Measurements from ENCODE around the gene SHB. TPM values are rescaled to one million over a fixed set of nuclear protein-coding genes. Genes with fewer than 3 reads are reported as not detected.

Gene SHB
- total and polyA plus RNA-seq, 2 donors (not counting 3 experiments of a cell fraction or from before 2014, with no cell fraction given) = 13.4 to 24.9 TPM

GRCh38 chr9:38108326-38108725, 39.3 kb upstream of the SHB start:
- no peak for FAIRE-seq
- intact Hi-C loops (cut with micrococcal nuclease) (no loop called here), dilution Hi-C loops (cut with MboI; ENCODE audit: extremely low pct_ligation_motif_present, low sequenced_read_pairs) (no loop called here)
- no peak overlapping the region for H3K4me3 ChIP-seq (replicated peaks in 1 of 3; ENCODE audit: insufficient read depth in 1 of 3, low read depth in 1 of 3, low read length in 3 of 3)
- no peak overlapping the region for H3K4me2 ChIP-seq (ENCODE audit: insufficient read depth, low read length)
- H3K9ac ChIP-seq (replicated peaks; ENCODE audit: extremely low read depth, insufficient read depth, low read length) = no peak overlapping the region
- ChIA-PET CTCF (interaction anchor here (1.0 to 1.3 kb wide), 3 partner anchors 13 to 195 kb away, joined by 3 to 4 read pairs (median 3); no protein-coding TSS in a partner anchor), POLR2A (no interaction called here)
- no peaks in the 10 kb centered on the region for H3K36me3 ChIP-seq (ENCODE audit: control insufficient read depth in 2 of 2, extremely low read depth in 1 of 2, insufficient read depth in 2 of 2, low read length in 2 of 2)
- no peaks in the 10 kb centered on the region for H3K4me1 ChIP-seq (ENCODE audit: control insufficient read depth, extremely low read depth, insufficient read depth, low read length)
- no peak for TF ChIP-seq MYC (IDR thresholded peaks at IDR 0.05; ENCODE audit: low read depth, low read length)
- TF ChIP-seq, protein P1, sequence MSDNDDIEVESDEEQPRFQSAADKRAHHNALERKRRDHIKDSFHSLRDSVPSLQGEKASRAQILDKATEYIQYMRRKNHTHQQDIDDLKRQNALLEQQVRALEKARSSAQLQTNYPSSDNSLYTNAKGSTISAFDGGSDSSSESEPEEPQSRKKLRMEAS (IDR thresholded peaks at IDR 0.05; ENCODE audit: insufficient read depth, insufficient read length) = no peak
- TF ChIP-seq JUN (IDR thresholded peaks at IDR 0.05; ENCODE audit: borderline replicate concordance, insufficient read depth, insufficient read length, low read depth) = no peak
- TF ChIP-seq GATA2 (IDR thresholded peaks at IDR 0.05; ENCODE audit: insufficient read depth, insufficient read length, low read depth, low read length) = no peak
- TF ChIP-seq, protein P2, sequence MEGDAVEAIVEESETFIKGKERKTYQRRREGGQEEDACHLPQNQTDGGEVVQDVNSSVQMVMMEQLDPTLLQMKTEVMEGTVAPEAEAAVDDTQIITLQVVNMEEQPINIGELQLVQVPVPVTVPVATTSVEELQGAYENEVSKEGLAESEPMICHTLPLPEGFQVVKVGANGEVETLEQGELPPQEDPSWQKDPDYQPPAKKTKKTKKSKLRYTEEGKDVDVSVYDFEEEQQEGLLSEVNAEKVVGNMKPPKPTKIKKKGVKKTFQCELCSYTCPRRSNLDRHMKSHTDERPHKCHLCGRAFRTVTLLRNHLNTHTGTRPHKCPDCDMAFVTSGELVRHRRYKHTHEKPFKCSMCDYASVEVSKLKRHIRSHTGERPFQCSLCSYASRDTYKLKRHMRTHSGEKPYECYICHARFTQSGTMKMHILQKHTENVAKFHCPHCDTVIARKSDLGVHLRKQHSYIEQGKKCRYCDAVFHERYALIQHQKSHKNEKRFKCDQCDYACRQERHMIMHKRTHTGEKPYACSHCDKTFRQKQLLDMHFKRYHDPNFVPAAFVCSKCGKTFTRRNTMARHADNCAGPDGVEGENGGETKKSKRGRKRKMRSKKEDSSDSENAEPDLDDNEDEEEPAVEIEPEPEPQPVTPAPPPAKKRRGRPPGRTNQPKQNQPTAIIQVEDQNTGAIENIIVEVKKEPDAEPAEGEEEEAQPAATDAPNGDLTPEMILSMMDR (IDR thresholded peaks at IDR 0.05; ENCODE audit: extremely low read depth in 1 of 2, insufficient read depth in 1 of 2, low read depth in 1 of 2, low read length in 2 of 2) = no peak
- TF ChIP-seq FOS (IDR thresholded peaks at IDR 0.05; ENCODE audit: borderline replicate concordance, insufficient read depth, low read length) = no peak
- no peak for TF ChIP-seq POLR2AphosphoS5 (IDR thresholded peaks at IDR 0.05; ENCODE audit: insufficient read depth, low read depth, low read length)
- no peak for TF ChIP-seq POLR2A (IDR thresholded peaks at IDR 0.05; ENCODE audit: low read depth, low read length)
- no peak for TF ChIP-seq EZH2 (IDR thresholded peaks at IDR 0.05; ENCODE audit: borderline replicate concordance, low read depth, low read length, severe bottlenecking)
- H3K27me3 ChIP-seq (ENCODE audit: control insufficient read depth in 2 of 2, insufficient read depth in 2 of 2, low read length in 2 of 2) = peaks cover 4 to 13% of the 10 kb centered on the region in 2 experiments
- no peaks in the 10 kb centered on the region for H3K79me2 ChIP-seq (ENCODE audit: control insufficient read depth, insufficient read depth, low read length)
- H3K9me1 ChIP-seq (replicated peaks; ENCODE audit: control insufficient read depth, extremely low read depth, insufficient read depth, low read length) = no peaks in the 10 kb centered on the region
- no peak overlapping the region for H2AFZ ChIP-seq (ENCODE audit: low read depth, low read length)
- BruUV-seq (replicated peaks) = no TSS peak
- H3K27ac ChIP-seq (ENCODE audit: insufficient read depth, low read depth, low read length) = no peak overlapping the region
- no peak for DNase-seq (ENCODE audit: low read depth, low spot score)
- H4K20me1 ChIP-seq (replicated peaks; ENCODE audit: control insufficient read depth, extremely low read depth, insufficient read depth, low read length) = no peaks in the 10 kb centered on the region
- H3K9me3 ChIP-seq (replicated peaks; ENCODE audit: control insufficient read depth, insufficient read depth, low read length) = no peaks in the 10 kb centered on the region

All from endothelial cell of umbilical vein (primary cell).